Measurements from ENCODE around the gene TANGO2.
A peak's percentile ranks its signal among the peaks of the same experiment; 100 is the strongest.

TANGO2 gene

GRCh38 chr22:19983741-19984140, 37.2 kb upstream of the TANGO2 start:
- DNase-seq = no peak

- DNase-seq = no peak
Measured at GRCh38 chr22:19984201-19984753, 36.6 kb upstream of the TANGO2 start.

- no peak for DNase-seq
Measured at GRCh38 chr22:19984851-19985811, 35.8 kb upstream of the TANGO2 start.

GRCh38 chr22:19986011-19986409, 34.9 kb upstream of the TANGO2 start:
- no peak for DNase-seq

DNA sequence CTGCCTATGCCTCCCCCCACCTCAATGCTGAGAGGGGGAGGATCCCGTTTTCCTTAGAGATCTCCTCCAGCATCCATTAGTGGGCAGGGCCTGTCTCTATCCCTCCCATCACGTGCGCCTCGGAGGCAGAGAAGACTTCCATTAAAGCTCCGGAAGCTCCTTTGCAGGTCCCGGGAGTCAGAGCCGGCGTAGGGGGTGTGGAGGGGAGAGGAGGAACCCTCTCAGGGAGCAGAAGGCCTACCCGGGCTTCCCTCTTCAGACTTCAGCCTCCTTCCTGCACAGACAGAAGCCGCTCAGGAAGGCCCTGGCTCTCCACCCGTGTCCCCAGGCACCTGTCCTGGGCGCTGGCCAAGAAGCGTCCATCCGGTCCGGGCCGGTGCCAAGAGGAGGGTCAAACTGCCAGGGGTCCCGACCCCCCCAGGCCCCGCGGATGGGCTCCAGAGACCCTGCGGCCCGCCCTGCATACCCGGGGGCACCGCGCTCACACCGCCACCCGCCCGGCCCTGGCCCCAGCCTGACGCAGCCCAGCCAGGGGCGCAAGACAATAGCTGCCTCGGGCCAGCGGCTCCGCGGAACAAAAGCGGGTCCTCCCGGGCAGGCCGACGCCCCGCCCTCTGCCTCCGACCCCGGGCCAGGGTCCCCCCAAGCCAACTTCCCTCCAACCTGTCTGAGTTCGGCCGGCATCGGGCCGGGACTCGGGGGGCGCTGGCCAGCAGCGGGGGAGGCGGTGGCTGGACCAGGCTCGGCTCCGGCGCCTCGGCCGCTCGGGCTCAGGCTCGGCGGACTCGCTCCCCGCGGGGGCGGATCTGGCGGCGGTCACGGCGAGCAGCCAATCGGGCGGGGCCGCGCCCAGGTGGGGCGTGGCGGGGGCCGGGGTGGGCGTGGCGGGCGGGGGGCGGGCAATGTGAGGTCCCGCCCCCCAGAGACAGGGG, 34.2 kb upstream of the TANGO2 start:
- DNase-seq = peak in 5 of 6 experiments; percentile 41 to 56 (median 54)

DNA sequence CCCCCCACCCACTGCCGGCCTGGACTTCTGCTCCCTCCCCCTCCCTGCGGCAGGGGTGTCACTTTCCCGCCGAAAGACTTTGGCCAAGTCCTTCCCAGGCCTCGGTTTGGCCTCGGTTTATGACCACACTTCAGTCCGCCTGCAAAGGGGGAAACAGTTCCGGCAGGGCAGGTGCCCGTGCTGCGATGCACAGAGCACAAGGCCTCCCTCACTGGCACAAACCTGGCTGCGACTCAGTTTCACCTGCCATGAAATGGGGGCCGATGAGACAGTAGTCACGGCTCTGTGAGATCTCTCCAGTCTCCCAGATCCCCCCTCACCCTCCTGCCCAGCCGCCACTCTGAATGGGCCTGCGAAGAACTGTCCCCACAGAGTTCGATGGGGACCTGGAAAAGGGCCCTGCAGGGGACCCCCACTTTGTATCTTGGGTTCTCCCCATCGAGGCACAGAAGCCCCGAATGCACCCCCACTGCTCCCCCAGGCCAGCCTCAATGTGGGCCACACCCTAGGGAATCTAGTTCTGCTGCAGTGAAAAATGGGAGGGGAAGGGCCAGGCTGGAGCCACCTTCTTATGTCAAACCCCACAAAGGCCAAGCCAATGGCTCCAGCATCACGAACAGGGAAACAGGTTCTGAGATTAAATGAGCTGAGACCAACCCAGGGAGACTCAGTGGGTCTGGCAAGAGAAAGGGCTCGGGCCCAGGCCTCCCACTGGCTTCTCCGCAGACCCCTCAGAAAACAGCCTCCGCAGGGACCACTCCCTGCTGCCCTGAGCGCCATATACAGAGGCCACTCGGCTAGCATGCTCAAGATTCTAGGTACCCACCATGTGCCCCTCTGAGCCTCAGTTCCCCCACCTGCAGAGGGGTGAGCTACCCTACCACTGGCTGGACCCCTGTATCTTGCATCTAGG, 33.3 kb upstream of the TANGO2 start:
- no peak for DNase-seq

- no peak for DNase-seq
Measured at GRCh38 chr22:19988331-19988808, 32.5 kb upstream of the TANGO2 start.

DNA sequence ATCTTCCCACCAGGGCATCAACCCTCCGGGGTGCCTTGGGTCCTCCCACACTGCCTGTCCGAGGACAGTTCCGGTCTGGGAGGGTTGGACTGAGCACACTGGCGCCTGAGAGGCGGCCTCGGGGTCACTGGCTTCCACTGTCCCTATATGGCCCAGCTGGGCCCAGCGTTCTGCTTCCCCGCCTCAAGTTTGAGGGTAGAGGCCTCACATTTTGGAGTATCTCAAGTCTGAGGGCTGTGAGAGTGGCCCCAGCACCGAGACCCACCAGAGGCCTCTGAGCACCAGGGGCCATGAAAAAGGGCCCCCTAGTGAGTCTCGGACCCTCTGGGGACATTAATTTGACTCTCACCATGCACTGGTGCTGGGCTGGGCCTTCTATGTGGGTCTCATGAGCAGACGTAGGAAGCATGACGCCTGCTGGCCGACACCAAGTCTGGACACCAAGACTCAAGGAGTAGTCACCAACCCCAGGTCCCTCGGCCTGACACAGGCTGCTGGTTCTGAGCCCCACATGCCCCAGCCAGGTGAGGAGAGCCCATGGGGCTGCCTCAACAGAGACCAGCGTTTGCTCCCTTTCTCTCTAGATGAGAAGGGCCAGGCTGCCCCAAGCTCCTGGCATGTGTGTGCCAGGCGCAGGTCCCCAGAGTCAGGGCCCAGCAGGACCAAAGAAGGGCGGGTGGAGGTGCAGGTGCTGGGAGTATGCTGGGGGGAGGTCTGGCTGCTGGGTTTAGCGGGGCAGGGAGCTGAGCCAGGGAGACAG, 31.8 kb upstream of the TANGO2 start:
- no peak for DNase-seq

DNA sequence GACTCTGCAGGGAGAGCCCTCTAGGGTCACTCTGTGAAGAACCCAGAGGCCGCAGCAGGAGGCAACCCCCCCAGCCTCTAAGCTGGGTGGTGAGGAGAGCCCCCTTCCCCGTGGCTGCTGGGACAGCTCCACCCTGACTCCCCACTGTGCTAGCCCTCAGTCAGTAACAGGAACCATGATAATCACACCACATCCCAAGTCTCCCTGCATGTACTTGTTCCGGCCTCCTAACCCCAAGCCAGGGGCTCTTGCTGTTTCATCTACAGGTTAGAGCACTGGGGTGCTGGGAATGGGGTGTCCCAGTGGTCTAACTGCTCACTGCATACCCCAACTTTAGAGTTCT, 31.2 kb upstream of the TANGO2 start:
- DNase-seq = no peak

GRCh38 chr22:19990188-19990587, 30.7 kb upstream of the TANGO2 start:
- DNase-seq = no peak

GRCh38 chr22:19990609-19991394, 30.1 kb upstream of the TANGO2 start:
- no peak for DNase-seq

DNA sequence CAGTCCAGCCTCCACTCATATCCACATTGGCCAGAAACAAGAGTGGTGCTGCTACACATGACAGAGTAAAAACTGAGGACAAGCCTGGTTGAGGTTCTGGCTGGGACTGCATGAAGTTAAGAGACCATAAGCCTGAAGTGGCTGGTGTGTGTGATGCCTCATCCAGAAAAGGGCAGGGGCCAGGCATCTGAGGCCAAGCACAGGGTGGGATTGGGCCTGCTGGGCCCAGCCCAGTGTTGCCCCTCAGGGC, 29.6 kb upstream of the TANGO2 start:
- DNase-seq = no peak

GRCh38 chr22:19991645-19992451, 29.1 kb upstream of the TANGO2 start:
- DNase-seq = no peak

DNA sequence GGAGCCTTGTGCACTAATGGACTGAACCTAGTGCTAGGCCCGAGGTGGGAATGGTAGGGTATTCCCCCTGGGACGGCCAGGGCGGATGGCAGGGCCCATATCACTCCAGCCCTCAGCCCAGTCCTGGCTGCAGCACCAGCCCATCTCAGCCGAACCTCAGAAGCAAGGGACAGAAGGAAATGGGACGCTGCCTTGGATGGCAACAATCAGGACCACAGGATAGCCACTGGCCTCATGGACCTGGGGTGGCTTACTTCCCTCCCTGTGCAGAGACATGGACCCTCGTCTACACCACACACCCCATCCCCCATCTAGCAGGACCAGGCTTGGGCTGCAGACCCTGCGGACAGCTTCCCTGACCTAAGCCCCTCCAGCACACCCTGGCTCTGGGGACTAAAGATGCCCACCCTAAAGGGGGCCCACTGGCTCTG, 28.4 kb upstream of the TANGO2 start:
- no peak for DNase-seq

GRCh38 chr22:19992921-19993355, 28.0 kb upstream of the TANGO2 start:
- DNase-seq = no peak

GRCh38 chr22:19993926-19994325, 27.0 kb upstream of the TANGO2 start:
- no peak for DNase-seq

GRCh38 chr22:19994851-19995610, 25.9 kb upstream of the TANGO2 start:
- no peak for DNase-seq

DNA sequence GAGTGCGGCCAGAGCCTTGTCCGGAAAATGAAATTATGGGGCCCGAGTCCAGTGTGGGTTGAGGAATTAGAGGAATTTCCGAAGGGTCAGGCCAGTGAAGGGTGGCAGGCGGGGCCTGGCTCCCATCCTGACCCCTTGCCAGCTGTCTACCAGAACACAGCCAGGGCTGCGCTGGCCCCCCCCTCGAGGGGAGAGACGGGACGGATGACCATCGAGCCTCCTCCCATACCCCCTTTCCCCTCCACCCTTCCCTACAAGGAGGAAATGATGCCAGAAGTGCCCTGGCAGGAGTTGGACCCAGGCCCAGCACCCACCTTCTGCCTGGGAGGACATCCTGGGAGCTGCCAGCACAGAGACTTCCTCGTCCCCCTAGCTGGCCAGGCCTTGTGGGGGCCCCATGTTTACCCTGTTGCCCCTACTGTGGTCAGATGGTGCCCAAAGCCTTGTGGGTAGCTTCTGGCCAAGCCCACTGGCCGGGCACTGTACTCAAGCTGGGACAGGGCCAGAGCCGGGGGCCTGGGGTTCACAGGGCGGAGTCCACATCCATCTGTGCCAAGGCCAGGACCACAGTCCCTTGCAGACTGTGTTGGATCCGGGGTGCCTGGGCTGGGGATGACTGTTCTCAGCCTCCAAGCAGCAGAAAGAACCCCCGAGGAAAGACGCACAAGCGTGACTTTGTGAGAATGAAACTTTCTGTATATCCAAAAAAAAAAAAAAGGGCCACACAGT, 25.1 kb upstream of the TANGO2 start:
- no peak for DNase-seq
